T-helper 9 cell (primary cell): Measurements from ENCODE around the gene FDXR.

Experiments used
- DNase-seq: peaks from one replicate; pipeline ENCODE4 v3.0.0-alpha.2; 2020

FDXR gene

DNA sequence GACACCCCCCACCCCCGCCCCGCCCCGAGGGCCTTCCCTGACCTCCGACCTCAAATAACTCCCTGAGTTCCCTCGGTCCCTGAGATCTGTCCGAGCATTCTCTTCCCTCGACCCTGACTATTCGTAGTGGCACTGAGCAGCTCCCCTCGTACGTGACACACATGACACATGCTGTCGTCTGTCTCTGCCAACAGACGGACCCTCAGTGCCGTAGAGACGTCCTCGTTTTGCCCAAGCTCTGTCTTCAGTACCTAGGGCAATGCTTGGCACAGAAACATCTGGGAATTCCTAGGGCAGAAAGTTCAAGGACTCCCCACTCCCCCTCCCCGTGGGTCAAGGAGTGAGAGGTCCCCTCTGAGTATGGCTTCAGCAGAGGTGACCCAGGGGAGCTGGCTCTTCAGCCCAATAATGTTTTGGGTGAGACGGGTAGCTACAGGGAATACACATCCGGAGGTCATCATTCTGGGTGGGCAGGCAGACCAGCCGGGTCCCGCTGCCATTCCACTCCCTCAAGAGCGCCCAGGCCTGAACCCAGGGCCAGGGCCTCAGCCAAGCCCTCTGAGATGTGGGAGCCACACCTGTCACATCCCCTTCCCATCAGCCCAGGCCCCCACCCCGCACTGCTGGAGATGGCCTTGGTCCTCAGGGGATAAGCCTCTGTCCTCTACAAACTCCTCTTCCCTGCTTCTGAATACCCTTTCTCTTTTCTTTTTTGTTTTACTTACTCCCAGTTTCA lies 21.3 kb upstream of the FDXR start:
- DNase-seq: no peak

DNA sequence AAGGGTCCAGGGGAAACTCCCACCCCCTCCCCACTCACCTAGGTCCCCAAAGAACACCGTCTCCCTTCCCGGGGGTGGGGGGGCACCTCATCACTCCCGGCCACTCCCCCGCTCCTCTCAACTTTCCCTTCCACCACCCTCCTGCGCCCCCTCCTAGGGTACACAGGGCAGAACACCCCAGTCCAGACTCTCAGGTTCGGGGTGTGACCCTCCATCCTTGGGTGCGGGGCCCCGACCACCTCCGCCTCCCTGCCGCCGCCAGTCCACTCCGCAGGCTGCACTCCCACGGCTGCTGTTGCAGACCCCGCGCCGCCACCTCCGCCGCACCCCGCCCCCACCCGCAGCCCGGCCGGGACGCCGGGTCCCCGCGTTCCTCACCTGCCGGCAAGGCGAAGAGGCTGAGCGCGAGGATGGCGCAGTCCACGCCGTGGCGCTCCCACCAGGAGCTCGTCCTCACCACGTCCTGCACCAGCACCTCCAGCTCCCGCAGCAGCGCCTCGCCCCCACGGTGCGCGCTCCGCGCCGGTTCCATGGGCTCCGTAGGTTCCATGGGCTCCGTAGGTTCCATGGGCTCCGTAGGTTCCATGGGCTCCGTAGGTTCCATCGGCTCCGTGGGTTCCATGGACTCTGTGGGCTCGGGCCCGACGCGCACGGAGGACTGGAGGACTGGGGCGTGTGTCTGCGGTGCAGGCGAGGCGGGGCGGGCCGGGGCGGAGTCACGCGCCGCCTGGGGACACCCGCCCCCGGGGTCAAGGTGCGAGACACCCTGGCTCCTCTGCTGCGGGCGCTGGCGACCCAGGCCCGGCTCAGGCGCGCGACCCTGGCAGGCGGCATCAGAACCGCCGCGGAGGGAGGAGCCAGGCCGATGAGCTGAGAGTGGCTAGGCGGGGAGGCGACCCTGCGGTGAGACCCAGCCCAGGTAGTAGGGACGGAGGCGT lies 20.4 kb upstream of the FDXR start, which contains the start of gene FADS6:
TSS of gene FADS6 (minus strand) at position 660 of the 938 bp plus-strand sequence. CDS start at position 622, 38 bp downstream.
- DNase-seq: no peak

DNA sequence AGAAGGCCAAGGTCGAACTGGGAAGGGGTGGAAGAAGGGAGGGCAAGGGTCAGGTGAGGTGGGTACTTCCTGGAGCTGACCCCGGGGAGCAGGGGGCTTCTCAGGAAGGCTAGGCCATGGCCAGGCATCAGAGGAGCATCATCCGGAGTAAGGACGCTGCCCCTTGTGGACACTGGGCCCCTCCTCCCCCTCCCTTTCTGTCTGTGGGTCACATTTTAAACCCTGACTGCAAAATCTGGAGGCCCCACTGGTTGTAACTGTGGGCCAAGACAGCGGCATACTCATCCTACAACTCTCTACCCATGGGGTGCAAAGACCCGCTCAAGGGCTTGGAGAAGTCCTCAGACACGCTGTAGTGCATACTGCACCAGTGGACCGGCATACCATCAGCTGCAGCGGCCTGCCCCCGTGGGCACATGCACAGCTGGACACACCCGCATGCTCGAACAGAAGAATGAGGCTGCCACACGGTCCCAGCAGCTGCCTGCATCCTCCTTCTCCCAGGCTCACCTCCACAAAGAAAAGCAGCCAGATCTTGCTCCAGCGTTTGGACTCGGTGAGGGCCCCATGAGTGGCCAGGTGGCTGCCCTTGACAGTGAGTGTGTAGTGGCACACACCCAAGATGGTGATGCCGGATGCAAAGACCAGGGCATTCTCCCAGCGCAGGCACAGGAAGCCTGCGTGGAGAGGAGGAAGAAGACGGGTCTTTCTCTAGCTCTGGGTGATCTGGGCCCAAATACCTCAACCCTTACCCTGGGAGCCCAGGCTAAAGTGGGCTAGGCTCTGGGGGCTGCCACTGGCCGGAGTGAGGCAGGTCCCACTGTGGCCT lies 19.4 kb upstream of the FDXR start:
- no peak for DNase-seq

DNA sequence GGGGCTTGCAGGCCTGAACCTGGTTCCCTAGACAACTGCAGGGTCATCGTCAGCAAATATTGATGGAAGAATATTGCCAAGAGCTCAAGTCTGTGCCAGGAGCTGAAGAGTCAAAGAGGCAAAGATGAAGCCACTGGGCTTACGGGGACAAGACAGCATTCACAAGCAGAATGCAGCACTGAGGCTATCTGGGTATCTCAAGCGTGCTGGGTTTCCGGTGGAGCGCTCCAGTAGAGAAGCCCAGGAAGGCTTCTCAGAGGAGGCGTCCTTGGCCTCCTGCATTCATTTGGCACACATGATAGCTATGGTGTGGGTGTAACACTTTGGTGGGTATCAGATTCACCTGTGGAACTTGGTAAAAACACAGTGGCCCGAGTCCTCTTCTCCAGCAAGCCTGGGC lies 17.8 kb upstream of the FDXR start:
- DNase-seq: no peak

DNA sequence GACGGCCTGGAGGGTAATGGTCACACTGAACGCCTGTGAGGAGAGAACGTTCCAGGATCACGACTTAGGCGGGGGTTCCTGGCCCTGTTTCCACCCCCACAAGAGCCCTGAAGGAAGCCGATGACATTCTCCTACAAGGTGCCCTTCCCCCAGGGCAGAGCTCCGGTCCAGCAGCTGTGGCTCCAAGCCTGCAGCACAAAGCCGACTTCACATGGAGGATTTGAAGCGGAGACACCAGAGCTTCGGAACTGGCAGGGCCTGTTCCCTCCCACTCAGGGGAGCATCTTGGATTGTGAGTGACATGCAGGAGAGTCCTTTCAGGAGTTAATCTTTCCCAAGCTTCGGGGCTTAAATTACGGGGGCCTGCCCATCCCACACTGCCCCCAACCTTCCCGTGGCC lies 15.7 kb upstream of the FDXR start:
- no peak for DNase-seq

DNA sequence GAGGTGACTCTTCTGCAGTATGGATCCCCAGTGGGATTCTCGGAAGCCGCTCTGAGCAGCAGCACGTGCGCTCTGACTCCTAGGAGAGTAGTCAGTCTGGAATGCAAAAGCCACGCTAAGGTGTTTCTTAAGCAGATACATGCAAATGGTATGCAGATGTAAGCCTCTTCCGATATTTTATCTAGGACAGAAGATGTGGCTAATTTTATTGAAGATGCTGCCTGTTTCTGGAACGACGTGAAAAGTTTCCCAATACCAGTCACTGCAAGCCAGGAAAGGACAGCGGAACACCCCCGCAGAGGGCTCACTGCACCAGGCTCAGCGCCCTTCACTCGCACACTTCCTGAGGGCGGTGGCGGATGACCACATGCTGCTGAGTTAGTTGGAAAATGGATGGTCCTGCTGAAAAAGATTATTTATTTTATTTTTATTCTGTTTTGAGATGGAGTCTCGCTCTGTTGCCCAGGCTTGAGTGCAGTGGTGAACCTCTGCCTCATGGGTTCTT lies 10.5 kb upstream of the FDXR start:
- DNase-seq: no peak

DNA sequence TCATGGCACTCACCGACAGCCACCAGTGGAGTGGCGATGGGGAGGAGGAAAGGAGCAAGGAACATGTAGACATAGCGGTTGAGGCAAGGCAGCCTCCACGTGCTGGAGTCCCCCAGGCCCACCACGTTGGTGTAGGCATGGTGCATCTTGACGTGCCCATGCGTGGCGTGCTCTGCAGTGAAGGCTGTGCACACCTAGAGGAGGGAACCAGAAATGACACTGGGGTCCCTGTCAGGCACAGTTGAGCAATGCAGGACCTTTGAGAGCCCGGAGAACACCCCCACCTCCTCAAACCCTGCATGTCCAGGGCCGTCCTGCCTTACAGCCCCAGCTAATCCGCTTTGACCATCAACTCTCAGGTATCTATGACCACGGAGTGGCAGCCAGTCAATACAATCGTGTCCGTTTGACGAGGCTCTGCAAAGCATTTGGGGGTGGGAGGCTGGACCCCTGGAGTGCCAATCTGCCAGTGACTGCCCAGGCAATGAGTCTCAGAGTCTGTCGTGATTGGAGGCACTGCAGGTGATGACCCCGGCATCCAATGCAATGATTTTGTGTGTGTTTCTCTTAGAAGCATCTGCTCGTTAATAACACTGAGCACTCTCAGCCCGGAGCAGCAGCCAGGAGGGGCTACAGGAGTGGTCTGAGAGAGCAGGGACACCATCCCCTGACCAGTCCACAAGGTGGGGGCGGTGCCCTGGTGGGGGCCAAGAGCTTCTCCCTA lies 9.9 kb upstream of the FDXR start:
- DNase-seq: no peak

DNA sequence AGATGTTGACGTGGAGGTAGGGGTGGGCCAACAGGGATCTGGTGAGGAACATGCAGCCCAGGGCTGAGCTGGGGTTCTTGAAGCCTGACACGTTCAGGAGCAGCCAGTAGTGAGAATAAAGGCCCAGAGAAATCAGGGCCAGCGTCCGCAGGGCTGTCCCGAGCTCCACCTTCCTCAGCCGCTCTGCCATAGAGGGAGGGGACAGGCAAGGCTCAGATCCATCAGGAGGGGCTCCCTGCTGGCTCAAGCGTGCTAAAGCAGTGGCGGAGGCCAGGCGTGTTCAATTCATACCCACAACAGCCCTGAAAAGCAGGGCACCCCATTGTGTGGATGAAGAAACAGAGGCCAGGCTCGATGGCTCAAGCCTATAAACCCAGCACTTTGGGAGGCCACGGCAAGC lies 8.3 kb upstream of the FDXR start:
- DNase-seq: no peak

DNA sequence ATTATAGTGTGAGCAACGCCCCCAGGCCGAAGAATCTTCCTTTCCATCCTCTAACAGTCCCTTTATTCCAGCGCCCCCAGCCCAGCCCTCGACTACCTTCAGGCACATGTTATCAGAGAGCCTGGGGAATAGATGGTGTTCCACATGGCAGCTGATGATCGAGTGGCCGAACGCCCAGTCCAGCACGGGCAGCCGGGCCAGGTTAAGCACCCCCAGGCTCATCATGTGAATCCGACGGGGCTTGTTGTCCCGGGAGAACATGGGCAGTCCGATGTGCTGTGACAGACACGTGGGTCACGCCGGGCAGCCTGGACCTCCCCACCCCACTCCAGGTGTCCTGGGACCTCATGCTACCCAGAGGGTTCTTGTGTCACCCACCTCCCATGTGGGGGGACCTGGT lies 6.5 kb upstream of the FDXR start:
- no peak for DNase-seq

DNA sequence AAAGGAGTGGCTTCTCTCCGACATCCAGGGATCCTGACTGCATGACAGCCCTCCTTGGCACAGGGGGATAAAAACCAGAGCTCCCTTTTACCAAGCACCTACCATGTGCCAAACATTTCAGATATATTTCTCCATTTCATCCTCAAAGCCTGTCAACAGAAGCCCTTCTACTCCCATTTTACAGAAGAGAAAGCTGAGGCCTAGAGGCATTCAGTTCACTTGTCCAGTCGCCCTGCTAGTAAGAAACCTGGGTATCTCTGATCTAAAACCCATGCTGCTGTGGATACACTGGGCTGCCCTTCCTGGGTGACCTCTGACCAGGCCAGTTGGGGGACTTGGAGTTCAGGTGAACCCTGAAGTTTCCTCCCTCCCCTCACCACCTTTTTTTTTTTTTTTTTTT lies 5.9 kb upstream of the FDXR start:
- no peak for DNase-seq

DNA sequence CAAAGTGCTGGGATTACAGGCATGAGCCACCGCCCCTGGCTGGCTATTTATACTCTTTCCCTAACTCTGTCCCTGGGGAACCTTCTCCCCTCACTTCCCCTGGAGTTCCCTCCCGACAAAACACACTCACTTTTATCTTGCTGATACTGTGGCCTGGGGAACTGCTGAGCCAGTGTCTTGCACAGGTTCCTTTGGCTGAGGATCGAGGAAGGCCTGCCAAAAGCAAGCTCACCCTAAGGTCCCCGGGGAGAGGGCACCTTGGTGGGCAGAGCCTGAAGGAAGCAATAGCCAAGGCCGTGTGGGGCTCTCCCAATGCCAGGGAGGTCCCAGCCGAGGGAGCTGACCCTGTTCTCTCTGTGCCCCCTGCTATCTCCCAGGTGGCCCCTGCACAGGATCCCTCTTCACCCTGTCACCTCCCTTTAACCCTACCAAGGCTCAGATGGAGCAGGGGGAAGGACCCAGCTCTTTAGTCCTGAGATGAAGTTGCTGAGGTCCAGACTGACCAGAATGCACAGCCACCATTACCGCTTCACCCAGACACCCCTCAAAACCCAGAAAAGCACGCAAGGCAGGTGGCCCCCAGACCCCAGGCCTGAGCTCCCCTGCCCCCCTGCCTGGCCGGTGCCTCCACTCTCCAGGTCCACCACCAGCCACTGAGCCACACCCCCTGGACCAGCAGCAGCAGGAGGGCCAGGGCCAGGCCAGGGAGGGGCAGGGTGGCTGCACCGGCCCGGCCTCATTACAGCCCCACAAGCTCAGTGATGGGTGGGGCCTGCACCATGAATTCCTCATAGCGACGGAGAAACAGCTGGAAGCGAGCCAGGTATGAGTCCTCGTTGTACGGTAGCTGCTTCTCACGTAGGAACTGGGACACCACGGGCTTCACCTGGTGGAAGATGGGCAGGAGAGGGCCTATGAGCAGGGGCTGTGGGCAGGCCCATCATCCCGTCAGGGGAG lies 5.1 kb upstream of the FDXR start:
- no peak for DNase-seq

DNA sequence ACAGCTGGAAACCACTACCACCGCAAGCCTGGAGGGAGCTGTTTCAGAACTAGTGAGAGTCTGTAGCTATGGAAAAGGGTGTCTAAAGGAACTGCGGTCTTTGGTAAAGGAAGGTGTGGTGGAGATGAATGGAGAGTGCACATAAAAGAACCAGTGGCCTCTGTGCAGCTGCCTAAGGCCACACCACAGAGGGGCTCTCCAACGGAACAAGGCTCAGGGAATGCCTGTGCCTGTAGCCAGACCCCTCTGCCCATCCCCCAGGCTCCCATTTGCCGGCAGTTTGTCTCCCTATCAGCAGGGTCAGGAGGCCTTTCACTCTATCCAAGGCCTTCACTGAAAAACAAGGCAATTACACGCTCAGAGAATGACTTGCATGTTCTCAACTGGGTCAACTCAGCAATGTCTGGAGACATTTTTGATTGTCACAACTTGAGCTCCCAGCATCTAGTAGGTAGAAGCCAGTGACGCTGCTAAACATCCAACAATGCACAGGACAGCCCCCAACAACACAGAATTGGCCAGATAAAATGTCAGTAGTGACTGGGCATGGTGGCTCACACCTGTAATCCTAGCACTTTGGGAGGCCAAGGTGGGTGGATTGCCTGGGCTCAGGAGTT lies 3.3 kb upstream of the FDXR start:
- no peak for DNase-seq

DNA sequence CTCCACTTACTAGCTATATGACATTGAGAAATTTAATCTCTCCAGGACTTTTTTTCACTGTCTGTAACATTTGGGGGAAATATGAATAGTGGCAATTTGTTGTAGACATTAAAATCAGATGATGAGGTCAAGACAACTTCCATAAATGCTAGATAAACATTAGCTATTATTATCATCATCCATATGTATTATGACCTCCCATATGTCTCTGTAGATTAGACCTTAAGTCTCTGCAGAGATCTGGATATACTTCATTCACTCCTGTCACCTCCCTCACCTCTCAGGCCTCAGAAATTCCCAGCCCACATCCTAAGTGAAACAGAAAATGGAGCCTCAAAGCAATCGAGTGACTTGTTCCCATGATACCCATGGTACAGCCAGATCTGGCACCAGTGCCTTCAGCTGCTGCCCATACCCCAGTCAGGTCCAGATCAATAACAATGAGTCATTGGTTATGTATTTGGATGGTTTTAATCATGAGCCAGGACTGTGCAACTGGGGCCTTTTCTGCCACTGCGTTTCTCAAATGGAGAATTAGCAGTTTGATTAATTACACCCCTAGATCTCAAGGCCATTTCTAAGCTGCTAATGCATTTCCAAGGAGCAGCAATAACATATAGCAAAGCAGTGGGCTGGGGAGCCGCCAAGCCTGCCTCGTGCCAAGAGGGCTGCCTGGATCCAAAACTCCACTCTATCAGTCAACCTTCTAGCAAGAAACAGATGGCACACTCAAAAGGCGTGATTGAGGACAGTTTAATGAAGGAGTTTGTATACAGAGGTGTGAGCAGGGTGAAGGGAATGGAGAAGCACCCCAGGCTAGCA lies 2.6 kb upstream of the FDXR start:
- DNase-seq: no peak

DNA sequence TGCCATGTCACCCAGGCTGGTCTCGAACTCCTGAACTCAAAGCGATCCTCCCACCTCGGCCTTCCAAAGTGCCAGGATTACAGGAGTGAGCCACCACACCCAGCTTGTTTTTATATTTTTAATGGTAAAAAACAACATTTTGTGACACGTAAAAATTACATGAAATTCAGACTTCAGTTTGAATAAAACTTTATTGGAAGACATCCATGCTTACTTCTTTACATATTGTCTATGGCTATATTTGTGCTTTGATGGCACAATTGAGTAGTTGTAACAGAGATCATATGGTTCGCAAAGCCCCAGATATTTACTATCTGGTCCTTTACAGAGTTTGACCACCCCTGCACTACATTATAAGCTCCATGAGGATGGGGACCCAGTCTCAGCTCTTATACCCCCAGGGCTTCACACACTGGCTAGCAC lies 1.8 kb upstream of the FDXR start:
- no peak for DNase-seq

DNA sequence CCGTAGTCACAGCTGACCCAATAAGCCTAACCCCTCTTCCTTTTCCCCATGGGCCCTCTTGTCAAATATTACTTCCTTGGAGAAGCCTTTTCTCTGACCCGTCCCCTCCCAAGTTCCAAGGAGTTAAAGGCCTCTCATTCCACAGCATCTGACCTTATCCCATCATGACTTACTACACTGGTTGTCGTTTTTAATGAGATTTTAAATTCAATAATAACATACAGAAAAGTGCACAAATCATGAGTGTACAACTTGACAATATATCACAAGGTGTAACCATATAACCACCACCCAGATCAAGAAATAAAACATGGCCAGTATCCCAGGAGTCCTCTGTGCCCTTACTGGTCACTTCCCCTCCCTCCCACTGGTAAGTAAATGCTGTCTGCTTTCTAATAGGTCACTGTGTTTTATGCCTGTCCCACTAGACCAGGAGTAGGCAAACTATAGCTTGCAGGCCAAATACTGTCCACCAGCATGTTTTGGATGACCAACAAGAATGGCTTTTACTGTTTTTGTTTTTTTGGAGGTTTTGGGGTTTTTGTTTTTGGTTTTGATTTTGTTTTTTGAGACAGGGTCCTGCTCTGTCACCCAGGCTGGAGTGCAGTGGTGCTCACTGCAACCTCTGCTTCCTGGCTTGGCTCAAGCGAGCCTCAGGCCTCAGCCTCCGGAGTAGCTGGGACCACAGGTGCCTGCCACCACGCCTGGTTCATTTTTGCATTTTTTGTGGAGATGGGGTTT lies 1.2 kb upstream of the FDXR start:
- DNase-seq: no peak

DNA sequence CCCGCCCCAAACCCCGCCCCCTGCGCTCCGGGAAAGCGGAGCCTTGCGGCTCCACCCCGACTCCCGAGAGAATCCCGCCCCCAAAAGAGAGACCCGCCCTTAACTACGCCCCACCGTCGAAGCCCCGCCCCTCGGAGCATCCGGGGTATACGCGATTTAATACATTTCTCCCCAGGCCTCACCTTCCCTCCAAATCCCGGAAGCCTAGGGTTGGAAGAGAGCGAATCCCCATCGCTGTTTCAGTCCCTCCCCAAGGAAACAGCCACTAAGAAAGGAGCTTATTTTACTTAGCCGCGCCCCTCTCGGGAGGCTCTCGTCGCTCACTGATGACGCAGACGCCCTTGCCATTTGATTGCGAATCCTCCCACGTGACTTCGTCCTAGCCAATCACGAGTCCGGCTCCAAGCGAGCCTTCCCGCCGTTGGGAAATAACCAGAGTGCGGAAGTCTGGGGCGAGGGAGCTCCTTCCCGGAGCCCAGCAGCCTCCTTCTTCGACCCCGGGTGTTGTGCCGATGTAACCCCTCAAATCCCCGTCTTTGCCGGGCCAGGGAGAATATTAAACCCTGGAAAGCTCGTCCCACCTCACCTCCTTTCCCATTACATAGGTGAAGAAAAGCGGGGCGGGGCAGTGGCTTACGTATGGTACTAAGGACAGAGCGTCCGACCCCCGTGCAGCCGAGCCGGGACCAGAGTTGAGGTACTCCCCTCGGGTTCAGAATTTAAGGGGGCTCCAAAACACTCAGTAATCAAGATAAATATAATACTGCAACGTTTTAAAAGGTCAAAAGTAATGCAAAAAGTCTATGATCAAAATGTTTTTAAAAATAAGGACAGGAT lies 461 bp upstream of the FDXR start:
- peak; percentile 99 for DNase-seq

DNA sequence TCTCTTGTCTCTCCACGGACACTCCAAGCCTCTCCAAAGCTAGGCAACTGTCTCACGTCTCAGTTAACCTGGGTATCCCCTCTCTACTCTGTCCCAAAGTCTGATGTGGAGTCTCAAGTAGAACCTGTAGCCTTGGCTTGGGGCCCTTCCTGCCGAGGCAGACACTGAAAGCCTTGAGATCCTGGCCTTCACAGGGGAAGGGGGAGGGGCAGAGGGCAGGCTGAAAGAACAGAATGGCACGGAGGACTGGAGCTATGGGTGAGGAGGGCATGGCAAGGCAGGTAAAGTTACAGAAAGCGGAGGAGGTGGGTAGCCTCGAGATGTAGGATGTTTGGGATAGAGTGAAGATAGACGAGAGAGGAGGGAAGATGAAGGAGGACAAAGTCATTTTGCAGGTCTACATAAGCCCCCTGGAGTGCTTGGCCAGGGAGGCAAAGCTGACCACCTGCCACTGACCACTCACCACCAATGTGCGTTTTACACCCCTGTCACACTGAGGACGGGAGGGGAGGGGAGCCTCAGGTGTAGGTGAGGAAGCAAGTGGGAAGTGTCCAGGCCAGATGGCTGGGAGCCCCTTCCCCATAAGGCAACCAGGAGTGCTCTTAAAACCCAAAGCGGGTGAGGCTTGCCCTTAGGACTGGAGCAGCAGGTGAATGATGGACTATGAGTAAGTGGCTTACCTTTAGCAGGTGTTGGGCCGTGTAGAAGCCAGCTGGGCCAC lies 1.3 kb downstream of the FDXR start:
- no peak for DNase-seq
